ENCODE results near the gene RARB.

Gene RARB

GRCh38 chr3:25423780-25424588 lies 4.1 kb upstream of the RARB start:
- DNase-seq = no peak

DNA sequence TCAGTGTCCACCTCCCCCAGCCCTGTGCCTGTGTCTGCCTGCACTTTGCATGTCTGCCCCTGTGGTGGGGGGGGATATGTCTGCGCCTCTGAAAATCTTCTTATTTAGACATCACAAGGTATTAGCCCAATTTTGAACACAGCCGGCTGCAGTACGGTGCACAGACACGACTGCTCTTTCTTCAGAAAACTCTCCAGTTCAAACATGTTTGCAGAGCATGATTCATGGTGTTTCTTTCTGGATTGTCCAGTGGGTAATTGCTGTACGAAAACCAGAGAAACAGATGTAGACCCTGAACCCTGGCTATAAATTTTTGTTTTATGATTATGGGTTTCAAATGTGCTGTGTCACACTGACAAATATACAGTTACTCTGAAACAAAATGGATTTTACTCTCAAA lies 3.4 kb upstream of the RARB start:
- no peak for DNase-seq

DNA sequence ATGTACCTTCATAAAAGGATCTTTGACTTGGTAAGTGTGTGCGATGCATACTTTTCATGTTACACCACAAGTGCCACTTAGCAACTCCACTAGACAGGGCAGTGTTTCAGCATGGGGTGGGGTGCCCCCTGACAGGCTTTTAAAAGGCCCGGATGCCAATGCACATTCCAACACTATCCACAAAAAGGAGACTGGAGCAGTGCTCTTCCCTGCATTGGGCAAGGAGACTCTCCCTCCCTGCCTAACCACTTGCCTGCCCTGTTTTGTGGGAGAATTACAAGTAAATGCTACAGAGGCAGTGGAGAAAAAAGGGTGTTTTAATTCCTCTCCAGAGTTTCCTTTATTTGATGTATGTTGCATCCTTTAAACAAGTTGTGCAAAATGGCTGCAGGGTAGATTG lies 1.7 kb upstream of the RARB start:
- DNase-seq = no peak

DNA sequence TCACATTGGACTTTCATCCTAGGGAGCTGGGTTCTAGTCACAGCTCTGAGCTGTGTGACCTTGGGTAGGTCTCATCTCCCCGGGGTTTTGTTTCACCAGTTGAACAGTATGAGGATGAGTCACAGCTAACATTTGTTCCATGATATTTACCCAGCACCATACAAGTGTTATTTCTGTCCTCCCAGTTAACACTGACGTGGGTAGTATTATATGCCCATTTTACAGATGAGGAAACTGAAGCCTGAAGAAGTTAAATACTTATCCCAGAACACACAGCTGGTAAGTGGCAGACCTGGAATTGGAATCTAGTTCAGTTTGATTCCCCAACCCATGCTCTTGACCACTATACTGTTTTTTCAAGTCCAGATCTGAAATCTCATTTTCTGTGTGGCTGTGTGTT lies 908 bp upstream of the RARB start:
- DNase-seq = no peak

- no peak for DNase-seq
Measured at GRCh38 chr3:25427563-25427941, 511 bp upstream of the RARB start.

DNA sequence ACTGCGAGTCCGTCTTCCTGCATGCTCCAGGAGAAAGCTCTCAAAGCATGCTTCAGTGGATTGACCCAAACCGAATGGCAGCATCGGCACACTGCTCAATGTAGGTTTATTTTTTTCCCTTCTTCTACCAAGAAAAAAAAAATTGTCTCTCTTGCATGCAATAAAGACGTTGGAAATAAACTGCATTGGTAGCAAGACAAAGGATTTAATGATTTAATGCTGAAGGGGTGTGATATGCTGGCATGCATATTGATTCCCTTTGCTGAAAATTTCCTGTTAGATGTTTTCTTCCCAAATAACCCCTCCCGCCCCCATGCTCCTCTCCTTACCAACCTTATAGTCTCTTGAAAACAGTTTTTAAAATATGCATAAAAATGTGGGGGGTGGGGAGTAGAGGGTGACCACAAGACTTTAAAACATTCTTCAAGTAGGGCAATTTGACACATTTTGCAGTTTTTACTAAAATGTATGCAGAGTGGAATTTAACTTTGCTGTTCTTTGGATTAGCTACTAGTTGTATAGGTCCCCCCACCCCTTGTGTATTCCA lies 799 bp downstream of the RARB start:
- DNase-seq = no peak

- no peak for DNase-seq
Measured at GRCh38 chr3:25429361-25430286, 1.6 kb downstream of the RARB start.

DNA sequence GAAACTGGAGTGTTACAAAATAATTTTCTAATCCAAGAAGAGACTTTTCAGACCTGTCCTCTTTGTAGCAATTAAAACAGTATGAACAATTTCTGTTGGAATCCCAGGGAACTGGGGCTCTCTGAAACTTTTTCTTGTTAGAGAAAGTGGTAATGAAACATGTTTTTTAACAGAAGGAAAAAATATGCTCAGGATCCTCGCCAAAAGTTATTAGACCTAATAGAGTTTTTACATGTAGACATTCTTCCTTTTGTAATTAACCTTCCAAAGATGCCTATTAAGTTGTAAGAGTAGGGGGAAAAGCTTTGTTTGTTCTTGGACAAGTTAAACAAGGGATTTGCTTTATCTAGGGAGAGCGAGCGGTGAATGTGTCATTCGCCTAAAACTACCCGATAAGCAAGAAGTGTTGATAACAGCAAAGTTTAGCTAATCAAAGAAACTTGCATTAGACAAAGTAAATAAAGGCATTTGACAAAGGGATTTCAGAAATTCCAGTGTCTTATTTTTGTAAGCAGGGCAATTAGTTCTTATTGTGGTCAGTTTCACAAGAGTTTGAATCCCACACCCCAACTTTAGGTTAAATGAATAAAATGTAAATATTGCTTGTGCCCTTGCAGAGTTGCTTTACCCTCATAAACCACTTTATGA lies 2.3 kb downstream of the RARB start:
- DNase-seq = no peak

- no peak for DNase-seq
Measured at GRCh38 chr3:25430935-25431770, 3.1 kb downstream of the RARB start.

GRCh38 chr3:25432176-25432720 lies 4.2 kb downstream of the RARB start:
- no peak for DNase-seq

- DNase-seq = no peak
Measured at GRCh38 chr3:25433106-25433505, 5.0 kb downstream of the RARB start.

DNA sequence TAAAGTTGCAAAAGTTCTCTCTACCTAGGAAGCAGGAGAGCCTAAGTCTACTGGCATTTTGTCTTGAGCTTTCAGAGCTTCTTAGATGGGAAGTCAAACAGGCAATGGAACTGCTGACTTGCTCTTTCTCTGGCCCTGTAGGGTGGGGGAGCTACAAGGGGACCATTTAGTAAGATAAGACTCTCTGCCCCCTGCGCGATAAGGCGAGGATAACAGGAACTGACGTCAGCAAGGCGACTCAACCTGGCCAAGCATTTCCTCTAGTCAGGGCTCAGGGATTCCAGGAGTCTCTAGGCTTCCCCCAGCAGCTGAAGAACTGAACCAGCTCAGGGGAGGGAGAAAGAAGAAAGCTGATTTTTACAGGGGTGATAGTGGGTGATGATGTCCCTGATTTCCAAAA lies 5.8 kb downstream of the RARB start:
- no peak for DNase-seq

- DNase-seq = no peak
Measured at GRCh38 chr3:25437953-25438352, 9.9 kb downstream of the RARB start.

- DNase-seq = no peak
Measured at GRCh38 chr3:25438791-25439555, 10.9 kb downstream of the RARB start.

GRCh38 chr3:25441234-25441856 lies 13.3 kb downstream of the RARB start:
- DNase-seq = no peak

DNA sequence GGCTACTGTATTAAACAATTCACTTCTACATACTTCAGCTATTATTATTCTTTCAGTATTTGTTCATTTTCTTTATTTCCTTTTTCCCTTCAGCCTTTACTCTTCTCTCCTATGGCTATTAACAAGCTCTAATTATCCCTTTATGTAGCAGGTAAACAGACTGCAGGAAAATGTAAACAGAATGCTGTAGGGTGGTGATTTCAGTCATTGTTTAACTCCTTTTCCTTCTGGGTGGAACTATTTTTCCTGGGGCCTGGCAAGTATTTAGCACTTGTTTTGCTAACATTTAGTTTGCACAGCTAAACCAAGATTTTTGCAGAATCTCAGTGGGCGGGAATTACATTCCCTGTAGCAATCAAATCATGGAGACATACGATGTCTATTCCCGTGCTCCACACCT lies 14.4 kb downstream of the RARB start:
- DNase-seq = no peak

GRCh38 chr3:25444273-25444672 lies 16.2 kb downstream of the RARB start:
- DNase-seq = no peak

DNA sequence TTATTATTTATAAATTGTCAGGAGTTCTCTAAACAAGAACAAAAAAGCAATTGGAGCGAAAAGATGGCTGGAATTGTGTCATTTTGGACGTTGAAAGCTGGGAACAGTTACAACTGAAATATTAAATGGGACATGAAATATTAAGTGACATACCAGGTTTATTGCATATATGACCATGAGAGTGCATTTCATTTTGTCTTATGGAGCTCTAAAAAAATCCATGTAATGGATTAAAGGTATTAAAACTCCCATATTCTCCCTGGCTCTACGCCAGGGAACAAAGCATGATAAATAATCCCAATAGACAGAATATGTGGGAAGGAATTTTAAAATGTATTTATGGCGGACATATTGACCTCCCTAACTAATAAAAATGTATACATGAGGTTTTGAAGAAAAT lies 17.7 kb downstream of the RARB start:
- DNase-seq = no peak

GRCh38 chr3:25447285-25447684 lies 19.2 kb downstream of the RARB start:
- no peak for DNase-seq

DNA sequence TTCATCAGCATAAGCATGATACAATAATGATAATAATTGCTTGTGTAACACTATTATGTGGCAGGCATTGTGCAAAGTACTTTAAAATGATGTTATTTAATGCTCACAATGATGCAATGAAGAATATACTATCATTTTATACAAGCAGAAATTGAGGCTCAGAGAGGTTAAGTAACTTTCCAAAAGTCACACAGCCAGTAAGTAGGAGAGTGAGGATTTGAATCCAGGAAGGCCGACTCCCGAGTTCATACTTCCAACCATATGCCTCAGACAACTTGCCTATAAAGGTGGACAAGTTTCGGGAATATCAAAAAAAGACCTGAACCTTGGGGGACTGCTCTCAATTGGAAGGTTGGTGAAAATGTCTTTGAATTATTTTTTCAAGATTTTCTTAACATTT lies 19.9 kb downstream of the RARB start:
- DNase-seq = no peak
